ENCODE measurements around the gene ZNF57. TPM values are rescaled to one million over a fixed set of nuclear protein-coding genes. Genes with fewer than 3 reads are reported as not detected.
A peak's percentile ranks its signal among the peaks of the same experiment; 100 is the strongest.

Gene ZNF57
- total RNA-seq, 1 donor from 2014 or later, result 3.2 TPM

DNA sequence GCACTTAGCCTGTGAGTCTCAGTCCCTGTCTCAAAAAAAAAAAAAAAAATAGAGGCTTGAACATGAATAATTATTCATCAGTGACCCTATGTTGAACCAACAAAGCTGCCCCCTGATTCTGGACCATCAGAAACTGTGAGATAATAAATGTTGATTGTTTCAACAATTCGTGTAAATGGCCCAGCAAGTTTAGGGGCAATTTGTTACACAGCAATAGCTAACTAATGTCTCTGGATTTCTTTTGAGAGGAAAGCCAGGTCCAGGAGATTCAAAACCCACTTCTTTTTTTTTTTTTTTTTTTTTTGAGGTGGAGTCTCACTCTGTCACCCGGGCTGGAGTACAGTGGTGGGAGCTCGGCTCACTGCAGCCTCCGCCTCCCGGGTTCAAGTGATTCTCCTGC, 64.1 kb downstream of the ZNF57 start:
- TF ChIP-seq, protein P1, sequence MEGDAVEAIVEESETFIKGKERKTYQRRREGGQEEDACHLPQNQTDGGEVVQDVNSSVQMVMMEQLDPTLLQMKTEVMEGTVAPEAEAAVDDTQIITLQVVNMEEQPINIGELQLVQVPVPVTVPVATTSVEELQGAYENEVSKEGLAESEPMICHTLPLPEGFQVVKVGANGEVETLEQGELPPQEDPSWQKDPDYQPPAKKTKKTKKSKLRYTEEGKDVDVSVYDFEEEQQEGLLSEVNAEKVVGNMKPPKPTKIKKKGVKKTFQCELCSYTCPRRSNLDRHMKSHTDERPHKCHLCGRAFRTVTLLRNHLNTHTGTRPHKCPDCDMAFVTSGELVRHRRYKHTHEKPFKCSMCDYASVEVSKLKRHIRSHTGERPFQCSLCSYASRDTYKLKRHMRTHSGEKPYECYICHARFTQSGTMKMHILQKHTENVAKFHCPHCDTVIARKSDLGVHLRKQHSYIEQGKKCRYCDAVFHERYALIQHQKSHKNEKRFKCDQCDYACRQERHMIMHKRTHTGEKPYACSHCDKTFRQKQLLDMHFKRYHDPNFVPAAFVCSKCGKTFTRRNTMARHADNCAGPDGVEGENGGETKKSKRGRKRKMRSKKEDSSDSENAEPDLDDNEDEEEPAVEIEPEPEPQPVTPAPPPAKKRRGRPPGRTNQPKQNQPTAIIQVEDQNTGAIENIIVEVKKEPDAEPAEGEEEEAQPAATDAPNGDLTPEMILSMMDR (IDR thresholded peaks at IDR 0.05; ENCODE audit: borderline replicate concordance), result no peak
- H3K4me3 ChIP-seq, result no peak overlapping the region
- H3K4me1 ChIP-seq, result peaks cover 25% of the 10 kb centered on the region
- DNase-seq, result no peak
- no peaks in the 10 kb centered on the region for H3K36me3 ChIP-seq
- H3K9me3 ChIP-seq (replicated peaks), result no peaks in the 10 kb centered on the region
- no peak overlapping the region for H3K27ac ChIP-seq (replicated peaks)
- H3K27me3 ChIP-seq (ENCODE audit: low read depth), result no peaks in the 10 kb centered on the region
- intact Hi-C loops (cut with micrococcal nuclease), result no loop called here

DNA sequence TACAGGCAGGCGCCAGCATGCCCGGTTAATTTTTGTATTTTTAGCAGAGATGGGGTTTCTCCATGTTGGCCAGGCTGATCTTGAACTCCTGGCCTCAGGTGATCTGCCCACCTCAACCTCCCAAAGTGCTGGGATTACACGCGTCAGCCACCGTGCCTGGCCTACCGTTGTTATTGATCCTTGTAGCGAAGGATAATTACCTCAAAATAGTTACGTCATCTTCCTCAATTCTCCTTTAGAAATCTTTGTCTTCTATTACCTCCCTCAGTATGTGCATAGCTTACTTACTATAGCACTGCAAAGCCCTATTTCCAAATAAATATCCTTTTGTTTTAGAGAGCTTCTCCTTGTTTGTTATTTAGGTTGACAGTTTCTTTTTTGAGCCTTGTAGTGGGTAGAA, 67.2 kb downstream of the ZNF57 start:
- TF ChIP-seq, protein P1 (IDR thresholded peaks at IDR 0.05; ENCODE audit: borderline replicate concordance), result no peak
- Histone ChIP-seq H3K36me3 (no peaks in the 10 kb centered on the region), H3K4me3 (no peak overlapping the region), H3K4me1 (peaks cover 52% of the 10 kb centered on the region), H3K27ac (replicated peaks) (peak overlapping the region; percentile 95), H3K27me3 (ENCODE audit: low read depth) (no peaks in the 10 kb centered on the region), H3K9me3 (replicated peaks) (no peaks in the 10 kb centered on the region)
- intact Hi-C loops (cut with micrococcal nuclease), result no loop called here
- no peak for DNase-seq

Other genes starting within 250 kb of the ZNF57 start
- gene GNG7, start 198.2 kb upstream of the ZNF57 start, total RNA-seq, result 46.6 TPM
- gene DIRAS1, start 179.6 kb upstream of the ZNF57 start, total RNA-seq, result 195 TPM
- 22.6 TPM for gene SLC39A3, start 160.9 kb upstream of the ZNF57 start, total RNA-seq
- gene SGTA, start 117.7 kb upstream of the ZNF57 start, total RNA-seq, result 72.6 TPM
- 60.9 TPM for gene THOP1, start 115.4 kb upstream of the ZNF57 start, total RNA-seq
- gene ZNF554, start 81.1 kb upstream of the ZNF57 start, total RNA-seq, result 4.2 TPM
- 8.9 TPM for gene ZNF555, start 59.5 kb upstream of the ZNF57 start, total RNA-seq
- gene ZNF556, start 33.6 kb upstream of the ZNF57 start, total RNA-seq, result not detected
- 1.6 TPM for gene ZNF77, start 44.0 kb downstream of the ZNF57 start, total RNA-seq
- 1.3 TPM for gene TLE6, start 76.6 kb downstream of the ZNF57 start, total RNA-seq
- 53.2 TPM for gene TLE2, start 128.4 kb downstream of the ZNF57 start, total RNA-seq
- gene TLE5, start 161.6 kb downstream of the ZNF57 start, total RNA-seq, result 799 TPM
- gene GNA11, start 193.4 kb downstream of the ZNF57 start, total RNA-seq, result 58.1 TPM
- 1.2 TPM for gene GNA15, start 235.1 kb downstream of the ZNF57 start, total RNA-seq